K562 (cell line): ENCODE measurements around the gene ZNF280D.

Experiments used
- CBX2 ChIP-seq: fragments of 200-600 bp; sonication (generic); IDR thresholded peaks from one replicate; pipeline ENCODE4 v1.6.1; 2012; ENCODE audit warnings: mild to moderate bottlenecking, low read length, inconsistent platforms; ENCODE audit not compliant: insufficient read depth, poor library complexity, severe bottlenecking
- HMG20B ChIP-seq: fragments of 250-450 bp; sonication (Bioruptor Pico); IDR thresholded peaks from 2 replicates; pipeline ENCODE4 v1.5.0; 2021; ENCODE audit warnings: mild to moderate bottlenecking
- JUND ChIP-seq, 2 experiments: IDR thresholded peaks; 2 replicates in 1 of 2; 3 replicates in 1 of 2; pipeline ENCODE4 v1.6.1; 2011; ENCODE audit warnings: borderline replicate concordance in 2 of 2, low read depth in 2 of 2, low read length in 2 of 2, improper control_type of control experiment in 1 of 2, missing biosample characterization in 1 of 2, missing genetic modification characterization in 1 of 2, missing genetic modification reagents in 1 of 2
- KAT8 ChIP-seq: fragments of 450-650 bp; IDR thresholded peaks from 2 replicates; pipeline ENCODE4 v1.6.1; 2016; ENCODE audit warnings: low read depth, mild to moderate bottlenecking
- KDM1A ChIP-seq, 2 experiments: fragments of 450-650 bp; IDR thresholded peaks; 2 replicates each; pipeline ENCODE4 v1.6.1; 2016; ENCODE audit warnings: mild to moderate bottlenecking in 2 of 2
- TEAD4 ChIP-seq, 2 experiments: sonication (generic) in 1 of 2; formaldehyde crosslinking in 1 of 2; IDR thresholded peaks; 2 replicates each; pipeline versions ENCODE4 v1.6.1 to v1.8.0; 2012 to 2022; ENCODE audit warnings: borderline replicate concordance in 1 of 2, inconsistent platforms in 1 of 2, low read length in 1 of 2, mild to moderate bottlenecking in 1 of 2, missing genetic modification reagents in 1 of 2
- ZNF134 ChIP-seq: fragments of 250-450 bp; sonication (Bioruptor Pico); conservative IDR thresholded peaks from 2 replicates; pipeline ENCODE4 v1.4.0; 2020
- ZNF384 ChIP-seq: IDR thresholded peaks from 2 replicates; pipeline ENCODE4 v1.6.1; 2012; ENCODE audit warnings: low read depth, low read length, improper control_type of control experiment
- TF ChIP-seq, protein P1 (sequence below), 3 experiments: IDR thresholded peaks in 2 of 3; conservative IDR thresholded peaks in 1 of 3; 2 replicates each; pipeline ENCODE4 v1.5.1; 2011 to 2012; ENCODE audit warnings: low read length in 3 of 3, mild to moderate bottlenecking in 3 of 3, control low read depth in 2 of 3, improper control_type of control experiment in 1 of 3, inconsistent platforms in 1 of 3, low read depth in 1 of 3, mixed read lengths in 1 of 3, moderate library complexity in 1 of 3; ENCODE audit not compliant: insufficient read depth in 2 of 3

DNA sequence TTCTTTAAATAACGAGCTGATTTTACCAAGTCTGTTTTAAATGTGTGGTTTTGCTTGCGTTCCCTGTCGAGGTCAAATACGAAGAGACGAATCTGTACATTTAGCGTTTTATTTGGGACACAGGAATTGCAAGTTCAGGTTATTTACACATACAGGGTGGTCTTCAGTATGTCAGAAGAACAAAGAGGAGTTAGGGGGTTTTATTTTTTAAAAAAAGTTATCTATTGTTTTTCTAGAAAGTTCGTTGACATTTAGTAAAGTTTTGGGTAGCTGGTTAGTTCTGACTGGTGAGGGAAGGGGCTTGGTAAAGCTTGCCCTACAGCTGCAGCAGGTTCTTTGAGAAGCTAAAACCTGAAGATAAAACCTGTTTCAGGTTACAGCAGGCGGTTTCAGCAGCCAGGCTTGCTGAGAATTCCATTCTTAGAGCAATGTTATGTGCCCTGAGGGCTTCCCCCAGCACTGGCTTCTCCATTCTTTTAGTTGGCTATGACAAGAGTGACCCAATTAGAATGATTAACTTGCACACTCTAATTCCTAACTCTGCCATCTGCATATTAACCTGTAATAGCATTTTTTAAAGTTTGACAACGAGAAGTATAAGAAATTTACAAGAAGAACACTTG, 815 bp upstream of the ZNF280D start:
- TF ChIP-seq, protein P1, sequence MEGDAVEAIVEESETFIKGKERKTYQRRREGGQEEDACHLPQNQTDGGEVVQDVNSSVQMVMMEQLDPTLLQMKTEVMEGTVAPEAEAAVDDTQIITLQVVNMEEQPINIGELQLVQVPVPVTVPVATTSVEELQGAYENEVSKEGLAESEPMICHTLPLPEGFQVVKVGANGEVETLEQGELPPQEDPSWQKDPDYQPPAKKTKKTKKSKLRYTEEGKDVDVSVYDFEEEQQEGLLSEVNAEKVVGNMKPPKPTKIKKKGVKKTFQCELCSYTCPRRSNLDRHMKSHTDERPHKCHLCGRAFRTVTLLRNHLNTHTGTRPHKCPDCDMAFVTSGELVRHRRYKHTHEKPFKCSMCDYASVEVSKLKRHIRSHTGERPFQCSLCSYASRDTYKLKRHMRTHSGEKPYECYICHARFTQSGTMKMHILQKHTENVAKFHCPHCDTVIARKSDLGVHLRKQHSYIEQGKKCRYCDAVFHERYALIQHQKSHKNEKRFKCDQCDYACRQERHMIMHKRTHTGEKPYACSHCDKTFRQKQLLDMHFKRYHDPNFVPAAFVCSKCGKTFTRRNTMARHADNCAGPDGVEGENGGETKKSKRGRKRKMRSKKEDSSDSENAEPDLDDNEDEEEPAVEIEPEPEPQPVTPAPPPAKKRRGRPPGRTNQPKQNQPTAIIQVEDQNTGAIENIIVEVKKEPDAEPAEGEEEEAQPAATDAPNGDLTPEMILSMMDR (IDR thresholded peaks at IDR 0.05 in 2 of 3, conservative IDR thresholded peaks at IDR 0.05 in 1 of 3; ENCODE audit: insufficient read depth in 2 of 3, low read depth in 1 of 3, low read length in 3 of 3) = no peak
- TF ChIP-seq KDM1A (IDR thresholded peaks at IDR 0.05) (no peak), JUND (IDR thresholded peaks at IDR 0.05; ENCODE audit: borderline replicate concordance, low read depth, low read length) (no peak), JUND (tag; IDR thresholded peaks at IDR 0.05; ENCODE audit: borderline replicate concordance, low read depth, low read length) (no peak), TEAD4 (IDR thresholded peaks at IDR 0.05; ENCODE audit: low read length) (no peak), TEAD4 (CRISPR knock-in tag; IDR thresholded peaks at IDR 0.05; ENCODE audit: borderline replicate concordance) (no peak), CBX2 (no peak), ZNF384 (no peak), ZNF134 (CRISPR knock-in tag) (no peak), KAT8 (no peak), HMG20B (CRISPR knock-in tag) (no peak)
